HG02943 (cell line): ENCODE measurements around the gene XAGE2.

ENCODE experiments used
- ATAC-seq: cut with Tn5 transposase; IDR thresholded peaks from one replicate; pipeline ENCODE4 v1.9.1; 2021; ENCODE audit warnings: mild to moderate bottlenecking, low read depth, moderate library complexity; ENCODE audit not compliant: unreplicated experiment

Gene XAGE2

GRCh38 chrX:52422884-52423283 lies 54.1 kb downstream of the XAGE2 start:
- no peak for ATAC-seq

GRCh38 chrX:52424656-52425055 lies 55.8 kb downstream of the XAGE2 start:
- ATAC-seq: no peak
